ENCODE results near the gene CTNNA3. TPM values are rescaled to one million over a fixed set of nuclear protein-coding genes. Genes with fewer than 3 reads are reported as not detected.

CTNNA3 gene
- total and polyA plus RNA-seq, 2 of the 4 experiments (the other 2 are of a cell fraction): 0.19 to 0.90 TPM

GRCh38 chr10:66642217-66642616 lies 1053.8 kb downstream of the CTNNA3 start:
- Histone ChIP-seq H2AK9ac (replicated peaks; ENCODE audit: low read depth, low read length, poor library complexity) (no peak overlapping the region), H4K20me1 (ENCODE audit: insufficient read depth, low read length) (no peaks in the 10 kb centered on the region), H3K14ac (replicated peaks; ENCODE audit: low read depth, low read length) (no peak overlapping the region), H3K9ac (ENCODE audit: low read depth, low read length) (no peak overlapping the region), H3K79me1 (ENCODE audit: low read depth in 1 of 2, low read length in 2 of 2) (no peaks in the 10 kb centered on the region), H2AFZ (replicated peaks; ENCODE audit: low read length, poor library complexity) (no peak overlapping the region), H3K4me3 (ENCODE audit: insufficient read depth, low read depth, low read length) (no peak overlapping the region), H4K5ac (ENCODE audit: low read depth, low read length) (no peak overlapping the region), H4K8ac (ENCODE audit: low read depth in 2 of 2, low read length in 2 of 2) (no peak overlapping the region), H3K18ac (ENCODE audit: low read depth, low read length) (no peak overlapping the region), H2AK5ac (ENCODE audit: low read depth, low read length) (no peak overlapping the region), H3K9me1 (ENCODE audit: insufficient read depth, low read length) (no peaks in the 10 kb centered on the region), H3K9me3 (ENCODE audit: control insufficient read depth, insufficient read depth, low read length) (no peaks in the 10 kb centered on the region), H3K23ac (ENCODE audit: low read depth, low read length) (no peak overlapping the region), H2BK20ac (ENCODE audit: low read depth, low read length) (no peak overlapping the region), H2BK120ac (ENCODE audit: low read depth, low read length) (no peak overlapping the region), H2BK5ac (ENCODE audit: low read depth, low read length, poor library complexity, severe bottlenecking) (no peak overlapping the region), H3K4me1 (ENCODE audit: control insufficient read depth, insufficient read depth, low read length) (no peaks in the 10 kb centered on the region), H3K56ac (ENCODE audit: extremely low read depth, insufficient read depth, low read length) (no peak overlapping the region), H4K91ac (ENCODE audit: insufficient read depth, low read depth, low read length) (no peak overlapping the region), H3K4ac (ENCODE audit: low read depth, low read length) (no peak overlapping the region), H2BK15ac (ENCODE audit: low read depth, low read length) (no peak overlapping the region), H3K27me3 (ENCODE audit: control insufficient read depth, insufficient read depth, low read length) (no peaks in the 10 kb centered on the region), H3K36me3 (ENCODE audit: control insufficient read depth, insufficient read depth, low read length) (no peaks in the 10 kb centered on the region), H3K4me2 (ENCODE audit: low read depth, low read length) (no peak overlapping the region), H3K27ac (ENCODE audit: insufficient read depth, low read length) (no peak overlapping the region)
- no peak for DNase-seq
- BruUV-seq (replicated peaks): no TSS peak
- ChIA-PET POLR2A (ENCODE audit: unreplicated experiment) (interaction anchor here (0.7 kb wide), 1 partner anchor 271 kb away, joined by 3 read pairs; no protein-coding TSS in a partner anchor), CTCF (no interaction called here)
- WGBS, 2 experiments (ENCODE audit: extremely low coverage in 2 of 2, insufficient read length in 1 of 2): no CpG with 5 or more reads among the region's 1 CpG
- intact Hi-C loops (cut with micrococcal nuclease) (no loop called here), dilution Hi-C loops (cut with HindIII; ENCODE audit: low sequenced_read_pairs, unreplicated experiment) (no loop called here), in situ Hi-C loops (cut with MboI; ENCODE audit: low sequenced_read_pairs) (no loop called here)
- TF ChIP-seq SMC3 (IDR thresholded peaks at IDR 0.05; ENCODE audit: low read depth, low read length) (no peak), CEBPB (IDR thresholded peaks at IDR 0.05; ENCODE audit: low read depth, low read length) (no peak)
- ATAC-seq (ENCODE audit: low read depth): no peak
